ENCODE data around the gene TMCC3. TPM values are rescaled to one million over a fixed set of nuclear protein-coding genes. Genes with fewer than 3 reads are reported as not detected.

TMCC3 gene
- total RNA-seq, 5 donors from 2014 or later (not counting 1 experiment from before 2014, with no cell fraction given) = 0.30 to 2.8 (median 0.95) TPM

DNA sequence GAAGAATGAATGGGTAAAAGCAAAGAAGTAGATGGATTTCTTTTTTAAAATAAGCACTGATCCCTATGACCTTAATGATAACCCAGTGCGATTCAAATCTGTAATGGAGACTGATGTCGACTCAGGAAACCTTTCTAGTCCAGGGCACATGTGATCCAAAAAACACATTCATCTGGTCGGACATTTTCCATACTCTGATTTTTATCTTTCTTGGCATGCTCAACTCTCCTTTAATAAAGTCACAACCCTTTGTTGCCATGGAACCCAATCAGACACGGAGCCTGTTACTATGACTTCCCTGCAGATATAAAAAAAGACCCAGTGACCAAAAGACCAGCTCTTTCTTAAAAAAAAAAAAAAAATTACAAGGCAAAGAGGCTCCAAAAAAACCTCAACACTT is 27.9 kb downstream of the TMCC3 start:
- DNase-seq (no peak), ATAC-seq (replicated peaks in 1 of 4) (no peak)
- Mint-ChIP-seq H3K9me3 (no peaks in the 10 kb centered on the region), H3K36me3 (no peaks in the 10 kb centered on the region), H3K27ac (peak overlapping the region; percentile 74 to 79), H3K4me1 (peaks cover 16 to 21% (median 21%) of the 10 kb centered on the region in 3 donors), H3K27me3 (no peaks in the 10 kb centered on the region), H3K4me3 (peak overlapping the region; percentile 59 to 74 (median 68))
- WGBS (ENCODE audit: insufficient coverage) = 92% methylated on average over 3 of the region's 4 CpGs
- POLR2A ChIA-PET = interaction anchor here in 1 of 2 donors (0.6 kb wide), 1 partner anchor 363 kb away, joined by 7 read pairs; no protein-coding TSS in a partner anchor
- no peaks in the 10 kb centered on the region for H3K9me3 ChIP-seq
- H3K27me3 ChIP-seq (replicated peaks in 1 of 2; ENCODE audit: control insufficient read depth in 2 of 2, extremely low read depth in 1 of 2, insufficient read depth in 2 of 2, low read length in 1 of 2) = no peaks in the 10 kb centered on the region
- H3K27ac ChIP-seq (ENCODE audit: low read length) = no peak overlapping the region
- CTCF ChIA-PET = interaction anchor here (0.6 to 0.8 kb wide), 2 partner anchors 76 to 1626 kb away, joined by 3 read pairs; no protein-coding TSS in a partner anchor
- H3K4me1 ChIP-seq (ENCODE audit: control insufficient read depth in 1 of 2, extremely low read depth in 1 of 2, insufficient read depth in 2 of 2, low read length in 2 of 2) = peaks cover 0 to 4% of the 10 kb centered on the region in 2 experiments
- no peaks in the 10 kb centered on the region for H3K36me3 ChIP-seq (ENCODE audit: control insufficient read depth in 2 of 2, extremely low read depth in 1 of 2, insufficient read depth in 1 of 2, low read length in 1 of 2)
- no peak overlapping the region for H3K4me3 ChIP-seq (ENCODE audit: control insufficient read depth in 1 of 2, extremely low read depth in 1 of 2, low read length in 1 of 2)

- no peaks in the 10 kb centered on the region for H3K36me3 ChIP-seq (ENCODE audit: control insufficient read depth in 2 of 2, extremely low read depth in 1 of 2, insufficient read depth in 1 of 2, low read length in 1 of 2)
- DNase-seq (peak in 9 of 35 experiments; percentile 4 to 56 (median 15)), ATAC-seq (replicated peaks in 1 of 4) (peak; percentile 31 to 77 (median 56))
- H3K9me3 ChIP-seq = no peaks in the 10 kb centered on the region
- WGBS (ENCODE audit: insufficient coverage) = no CpG with 5 or more reads among the region's 7 CpGs
- Mint-ChIP-seq H3K36me3 (no peaks in the 10 kb centered on the region), H3K27ac (peak overlapping the region; percentile 74 to 79), H3K27me3 (no peaks in the 10 kb centered on the region), H3K4me1 (peaks cover 16 to 21% (median 21%) of the 10 kb centered on the region in 3 donors), H3K9me3 (no peaks in the 10 kb centered on the region), H3K4me3 (peak overlapping the region; percentile 59 to 74 (median 68))
- peak overlapping the region in 1 of 2 donors; percentile 37 for H3K4me3 ChIP-seq (ENCODE audit: control insufficient read depth in 1 of 2, extremely low read depth in 1 of 2, low read length in 1 of 2)
- no peaks in the 10 kb centered on the region for H3K27me3 ChIP-seq (replicated peaks in 1 of 2; ENCODE audit: control insufficient read depth in 2 of 2, extremely low read depth in 1 of 2, insufficient read depth in 2 of 2, low read length in 1 of 2)
- peak overlapping the region; percentile 51 for H3K27ac ChIP-seq (ENCODE audit: low read length)
- peaks cover 0 to 4% of the 10 kb centered on the region in 2 experiments for H3K4me1 ChIP-seq (ENCODE audit: control insufficient read depth in 1 of 2, extremely low read depth in 1 of 2, insufficient read depth in 2 of 2, low read length in 2 of 2)
- ChIA-PET POLR2A (interaction anchor here (0.5 to 0.6 kb wide), 3 partner anchors 19 to 451 kb away, joined by 3 to 7 read pairs (median 3); partner anchors contain the start of gene NR2C1 (in 1 of the 2)), CTCF (interaction anchor here in 1 of 2 donors (0.6 kb wide), 1 partner anchor 1625 kb away, joined by 3 read pairs; no protein-coding TSS in a partner anchor)
Observed at GRCh38 chr12:94621662-94622359, 28.5 kb downstream of the TMCC3 start.

GRCh38 chr12:94620621-94621020 is 29.7 kb downstream of the TMCC3 start:
- POLR2A ChIA-PET = no interaction called here
- H3K36me3 Mint-ChIP-seq = no peaks in the 10 kb centered on the region

GRCh38 chr12:94618995-94619695 is 31.2 kb downstream of the TMCC3 start:
- Histone ChIP-seq H3K27me3 (replicated peaks in 1 of 2; ENCODE audit: control insufficient read depth in 2 of 2, extremely low read depth in 1 of 2, insufficient read depth in 2 of 2, low read length in 1 of 2) (peaks cover 0 to 4% of the 10 kb centered on the region in 2 experiments), H3K36me3 (ENCODE audit: control insufficient read depth in 2 of 2, extremely low read depth in 1 of 2, insufficient read depth in 1 of 2, low read length in 1 of 2) (no peaks in the 10 kb centered on the region), H3K9me3 (no peaks in the 10 kb centered on the region), H3K27ac (ENCODE audit: low read length) (no peak overlapping the region), H3K4me3 (ENCODE audit: control insufficient read depth in 1 of 2, extremely low read depth in 1 of 2, low read length in 1 of 2) (no peak overlapping the region), H3K4me1 (ENCODE audit: control insufficient read depth in 1 of 2, extremely low read depth in 1 of 2, insufficient read depth in 2 of 2, low read length in 2 of 2) (peaks cover 0 to 4% of the 10 kb centered on the region in 2 experiments)
- ATAC-seq (replicated peaks in 1 of 4) (no peak), DNase-seq (peak in 1 of 35 experiments; percentile 12)
- Mint-ChIP-seq H3K4me3 (no peak overlapping the region), H3K36me3 (no peaks in the 10 kb centered on the region), H3K9me3 (no peaks in the 10 kb centered on the region), H3K27ac (no peak overlapping the region), H3K27me3 (peaks cover 3 to 6% of the 10 kb centered on the region in 2 donors), H3K4me1 (peaks cover 20 to 25% (median 21%) of the 10 kb centered on the region in 3 donors)
- CTCF ChIA-PET = no interaction called here
- POLR2A ChIA-PET = no interaction called here
- WGBS (ENCODE audit: insufficient coverage) = 74% methylated on average over 3 of the region's 6 CpGs

More at GRCh38 chr12:94620621-94621020, 29.7 kb downstream of the TMCC3 start:
- Mint-ChIP-seq H3K9me3 (no peaks in the 10 kb centered on the region), H3K27me3 (no peaks in the 10 kb centered on the region), H3K4me3 (no peak overlapping the region), H3K27ac (no peak overlapping the region), H3K4me1 (peaks cover 16 to 21% (median 21%) of the 10 kb centered on the region in 3 donors)
- CTCF ChIA-PET = interaction anchor here in 1 of 2 donors (0.8 to 1.0 kb wide), 2 partner anchors 451 to 497 kb away, joined by 3 read pairs; no protein-coding TSS in a partner anchor
- no CpG with 5 or more reads among the region's 3 CpGs for WGBS (ENCODE audit: insufficient coverage)
- Histone ChIP-seq H3K27ac (ENCODE audit: low read length) (no peak overlapping the region), H3K36me3 (ENCODE audit: control insufficient read depth in 2 of 2, extremely low read depth in 1 of 2, insufficient read depth in 1 of 2, low read length in 1 of 2) (no peaks in the 10 kb centered on the region), H3K4me3 (ENCODE audit: control insufficient read depth in 1 of 2, extremely low read depth in 1 of 2, low read length in 1 of 2) (no peak overlapping the region), H3K27me3 (replicated peaks in 1 of 2; ENCODE audit: control insufficient read depth in 2 of 2, extremely low read depth in 1 of 2, insufficient read depth in 2 of 2, low read length in 1 of 2) (no peaks in the 10 kb centered on the region), H3K9me3 (no peaks in the 10 kb centered on the region), H3K4me1 (ENCODE audit: control insufficient read depth in 1 of 2, extremely low read depth in 1 of 2, insufficient read depth in 2 of 2, low read length in 2 of 2) (peaks cover 0 to 4% of the 10 kb centered on the region in 2 experiments)
- ATAC-seq (replicated peaks in 1 of 4) = no peak
- DNase-seq = no peak

GRCh38 chr12:94617101-94617500 is 33.3 kb downstream of the TMCC3 start:
- Histone ChIP-seq H3K9me3 (no peaks in the 10 kb centered on the region), H3K36me3 (ENCODE audit: control insufficient read depth in 2 of 2, extremely low read depth in 1 of 2, insufficient read depth in 1 of 2, low read length in 1 of 2) (no peaks in the 10 kb centered on the region), H3K4me3 (ENCODE audit: control insufficient read depth in 1 of 2, extremely low read depth in 1 of 2, low read length in 1 of 2) (no peak overlapping the region), H3K27me3 (replicated peaks in 1 of 2; ENCODE audit: control insufficient read depth in 2 of 2, extremely low read depth in 1 of 2, insufficient read depth in 2 of 2, low read length in 1 of 2) (peaks cover 0 to 4% of the 10 kb centered on the region in 2 experiments), H3K4me1 (ENCODE audit: control insufficient read depth in 1 of 2, extremely low read depth in 1 of 2, insufficient read depth in 2 of 2, low read length in 2 of 2) (peaks cover 0 to 4% of the 10 kb centered on the region in 2 experiments), H3K27ac (ENCODE audit: low read length) (no peak overlapping the region)
- Mint-ChIP-seq H3K27ac (no peak overlapping the region), H3K9me3 (no peaks in the 10 kb centered on the region), H3K4me3 (no peak overlapping the region), H3K36me3 (no peaks in the 10 kb centered on the region), H3K27me3 (peaks cover 3 to 6% of the 10 kb centered on the region in 2 donors), H3K4me1 (peaks cover 16 to 19% (median 16%) of the 10 kb centered on the region in 3 donors)
- WGBS (ENCODE audit: insufficient coverage) = 100% methylated on average over 1 of the region's 3 CpGs
- DNase-seq (no peak), ATAC-seq (replicated peaks in 1 of 4) (no peak)
- ChIA-PET POLR2A (interaction anchor here in 1 of 2 donors (0.6 kb wide), 1 partner anchor 666 kb away, joined by 4 read pairs; no protein-coding TSS in a partner anchor), CTCF (interaction anchor here in 1 of 2 donors (0.6 kb wide), 1 partner anchor 1800 kb away, joined by 3 read pairs; no protein-coding TSS in a partner anchor)

DNA sequence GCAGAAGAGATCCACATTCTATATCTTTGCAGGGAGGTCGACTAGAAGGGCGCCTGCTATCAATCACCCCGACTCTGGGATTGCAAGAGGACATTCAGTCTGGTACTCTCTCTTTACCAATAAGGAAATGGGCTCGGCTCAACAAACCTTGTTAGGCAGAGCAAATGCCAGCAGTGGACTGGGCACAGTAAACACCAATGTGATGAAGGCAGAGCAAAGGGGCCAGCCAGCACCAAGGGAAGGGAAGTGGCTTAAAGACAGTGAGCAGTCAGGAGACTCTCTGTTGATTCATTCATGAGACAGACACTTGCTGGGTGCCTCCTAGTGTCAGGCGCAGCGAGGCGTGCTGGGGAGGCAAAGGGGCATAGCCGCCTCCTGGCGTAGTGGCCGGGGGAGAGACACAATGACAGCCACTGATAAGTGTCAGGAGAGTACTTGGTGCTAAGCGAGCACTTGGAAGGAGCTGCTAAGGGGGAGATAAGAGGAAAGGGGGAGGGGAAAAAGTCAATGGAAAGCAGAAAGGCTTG is 34.1 kb downstream of the TMCC3 start:
- Histone ChIP-seq H3K36me3 (ENCODE audit: control insufficient read depth in 2 of 2, extremely low read depth in 1 of 2, insufficient read depth in 1 of 2, low read length in 1 of 2) (no peaks in the 10 kb centered on the region), H3K9me3 (no peaks in the 10 kb centered on the region), H3K4me1 (ENCODE audit: control insufficient read depth in 1 of 2, extremely low read depth in 1 of 2, insufficient read depth in 2 of 2, low read length in 2 of 2) (peaks cover 0 to 2% of the 10 kb centered on the region in 2 experiments), H3K27me3 (replicated peaks in 1 of 2; ENCODE audit: control insufficient read depth in 2 of 2, extremely low read depth in 1 of 2, insufficient read depth in 2 of 2, low read length in 1 of 2) (peaks cover 0 to 4% of the 10 kb centered on the region in 2 experiments), H3K4me3 (ENCODE audit: control insufficient read depth in 1 of 2, extremely low read depth in 1 of 2, low read length in 1 of 2) (no peak overlapping the region), H3K27ac (ENCODE audit: low read length) (no peak overlapping the region)
- DNase-seq (no peak), ATAC-seq (replicated peaks in 1 of 4) (no peak)
- 91% methylated on average over 10 of the region's 11 CpGs for WGBS (ENCODE audit: insufficient coverage)
- Mint-ChIP-seq H3K4me3 (no peak overlapping the region), H3K27me3 (peaks cover 3 to 6% of the 10 kb centered on the region in 2 donors), H3K4me1 (peaks cover 7 to 11% (median 8%) of the 10 kb centered on the region in 3 donors), H3K9me3 (no peaks in the 10 kb centered on the region), H3K36me3 (no peaks in the 10 kb centered on the region), H3K27ac (no peak overlapping the region)
- POLR2A ChIA-PET = interaction anchor here in 1 of 2 donors (0.6 kb wide), 1 partner anchor 667 kb away, joined by 4 read pairs; no protein-coding TSS in a partner anchor
- CTCF ChIA-PET = interaction anchor here in 1 of 2 donors (0.6 kb wide), 1 partner anchor 1799 kb away, joined by 3 read pairs; no protein-coding TSS in a partner anchor

Measured in T-cell (primary cell).